Epithelial cell of prostate (primary cell): Measurements from ENCODE around the gene ANKRD33B.
"Not testable (repeated sequence)": the region's sequence is repeated elsewhere in the genome, so short reads cannot be mapped to it uniquely, and the experiment has no call there.

Source experiments
- DNase-seq: peaks from one replicate; pipeline ENCODE4 v3.0.0-alpha.2; 2011; ENCODE audit warnings: low read depth, low spot score
- H3K27ac ChIP-seq: fragments of 450-650 bp; 2 replicates; pipeline ENCODE4 v1.5.1; 2017; ENCODE audit warnings: mild to moderate bottlenecking

Gene ANKRD33B

DNA sequence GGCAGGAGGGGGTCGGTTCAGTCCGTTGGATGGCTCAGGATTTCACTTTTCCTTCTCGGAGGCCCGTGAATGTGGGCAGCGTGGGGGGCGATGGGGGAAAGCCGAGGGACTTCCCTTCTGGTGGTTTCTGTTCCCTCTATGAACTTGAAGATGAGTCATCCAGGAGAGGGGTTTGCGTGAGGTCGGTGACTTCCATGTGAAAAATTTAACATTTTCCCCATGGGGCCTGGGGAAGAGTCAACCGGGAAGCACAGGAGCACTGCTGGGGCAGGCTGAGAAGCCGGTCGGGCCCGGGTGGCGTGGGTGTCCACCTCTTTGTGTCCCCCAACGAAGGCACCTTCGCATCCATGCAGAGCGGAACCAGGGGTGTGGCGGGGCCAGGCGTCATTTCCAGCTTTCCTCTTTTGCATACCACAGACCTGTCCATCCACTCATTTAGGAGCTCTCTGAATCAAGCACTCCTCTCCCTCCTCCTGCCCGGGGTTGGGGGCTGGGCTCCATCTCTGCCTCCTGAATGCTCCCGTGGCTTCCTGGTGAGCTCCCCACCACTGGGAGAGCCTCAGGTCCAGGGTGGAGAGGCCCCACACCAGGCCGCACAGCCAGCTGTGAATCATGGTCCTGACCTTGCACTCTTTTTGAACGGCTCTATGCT is 68.4 kb downstream of the ANKRD33B start:
- no peak for DNase-seq

DNA sequence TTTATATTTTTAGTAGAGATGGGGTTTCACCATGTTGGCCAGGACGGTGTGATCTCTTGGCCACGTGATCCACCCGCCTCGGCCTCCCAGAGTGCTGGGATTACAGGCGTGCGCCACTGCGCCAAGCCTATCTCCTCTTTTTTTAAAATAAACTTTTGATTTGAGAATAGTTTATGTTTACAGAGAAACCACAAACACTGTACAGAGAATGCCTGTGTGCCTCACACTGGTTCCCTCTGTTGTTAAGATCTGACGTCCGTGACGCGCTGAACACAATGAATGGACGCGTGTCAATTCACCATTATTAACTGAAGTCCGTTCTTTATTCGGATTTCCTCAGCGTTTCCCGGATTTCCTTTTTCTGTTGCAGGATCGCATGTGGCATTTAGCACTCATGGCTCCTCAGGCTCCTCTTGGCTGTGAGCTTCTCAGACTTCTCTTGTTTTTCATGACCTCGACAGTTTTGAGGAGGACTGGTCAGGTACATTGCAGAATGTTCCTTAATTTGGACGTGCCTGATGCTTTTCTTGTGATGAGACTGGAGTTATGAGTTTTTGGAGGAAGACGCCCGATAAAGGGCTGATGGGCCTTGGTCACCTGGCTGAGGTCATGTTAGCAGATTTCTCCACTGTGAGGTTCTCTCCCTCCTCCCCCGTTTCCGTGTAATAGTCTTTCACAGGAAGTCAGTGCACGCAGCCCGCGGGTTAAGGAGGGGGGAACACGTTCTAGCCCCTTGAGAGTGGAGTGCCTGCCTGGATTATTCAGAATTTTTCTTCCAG is 69.6 kb downstream of the ANKRD33B start:
- no peak for DNase-seq
- no peak overlapping the region for H3K27ac ChIP-seq

More for the DNA sequence above, 68.4 kb downstream of the ANKRD33B start:
- no peak overlapping the region for H3K27ac ChIP-seq

DNA sequence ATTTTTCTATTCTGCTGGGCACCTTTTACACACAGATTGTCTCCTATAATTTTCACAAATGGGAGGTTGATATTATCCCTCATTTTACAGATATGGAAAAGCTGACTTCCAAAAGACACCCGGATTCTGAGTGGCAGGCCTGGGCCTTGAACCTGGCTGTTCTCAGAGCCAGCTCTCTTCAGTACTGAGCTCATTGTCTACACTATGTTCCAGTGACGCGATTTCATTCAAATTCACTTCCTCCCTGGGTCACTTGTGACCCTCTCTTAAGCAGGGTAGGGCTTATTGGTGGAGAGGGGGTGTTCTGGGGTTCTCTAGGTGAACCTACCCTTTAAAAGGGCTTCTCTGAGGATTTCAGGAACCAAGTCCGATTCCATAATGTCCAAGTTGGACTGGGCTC is 70.2 kb downstream of the ANKRD33B start:
- no peak for DNase-seq
- H3K27ac ChIP-seq: no peak overlapping the region

DNA sequence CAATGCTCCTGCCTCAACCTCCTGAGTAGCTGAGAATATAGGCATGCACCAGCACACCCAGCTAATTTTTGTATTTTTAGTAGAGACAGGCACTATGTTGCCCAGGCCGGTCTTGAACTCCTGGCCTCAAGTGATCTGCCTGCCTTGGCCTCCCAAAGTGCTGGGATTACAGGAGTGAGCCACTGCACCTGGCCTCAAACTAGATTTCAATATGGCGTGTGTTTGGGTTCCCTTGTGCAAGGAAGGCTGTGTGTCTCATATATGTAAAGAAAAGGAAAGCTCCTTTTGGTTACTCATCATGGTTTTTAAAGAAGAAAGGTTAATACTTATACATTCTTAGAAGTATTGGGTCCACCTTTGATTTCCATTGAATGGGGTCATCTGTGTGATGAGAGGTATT is 70.7 kb downstream of the ANKRD33B start:
- no peak for DNase-seq
- no peak overlapping the region for H3K27ac ChIP-seq

DNA sequence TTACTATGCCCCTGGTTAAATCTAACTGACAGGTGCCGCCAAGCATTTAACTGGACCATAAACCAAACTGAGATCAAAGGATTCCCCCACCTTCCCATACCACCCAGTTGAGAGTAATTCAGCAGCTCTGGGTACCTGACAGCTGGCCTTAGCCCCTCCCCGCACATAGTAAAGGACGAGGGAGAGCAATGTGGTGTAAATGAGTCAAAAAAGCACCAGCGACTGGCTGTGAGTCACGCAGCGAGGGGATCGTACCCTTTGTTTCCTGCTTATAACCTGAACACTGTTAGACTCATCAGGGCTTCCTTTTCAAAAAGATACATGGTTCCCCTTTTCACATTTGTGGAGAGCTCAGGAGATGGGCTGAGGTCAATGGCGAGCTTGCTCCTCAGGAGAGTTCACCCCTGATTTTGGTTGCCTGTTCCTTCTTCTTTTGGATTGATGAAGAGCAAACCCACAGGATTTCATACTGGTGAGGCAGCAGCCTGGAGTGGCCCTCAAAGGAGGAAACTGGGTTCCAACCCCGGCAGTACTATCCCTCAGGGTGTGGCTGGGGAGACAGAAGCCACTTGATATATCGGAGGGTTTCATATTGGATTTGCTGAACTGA is 71.5 kb downstream of the ANKRD33B start:
- peak; percentile 24 for DNase-seq
- H3K27ac ChIP-seq: peak overlapping the region; percentile 37

DNA sequence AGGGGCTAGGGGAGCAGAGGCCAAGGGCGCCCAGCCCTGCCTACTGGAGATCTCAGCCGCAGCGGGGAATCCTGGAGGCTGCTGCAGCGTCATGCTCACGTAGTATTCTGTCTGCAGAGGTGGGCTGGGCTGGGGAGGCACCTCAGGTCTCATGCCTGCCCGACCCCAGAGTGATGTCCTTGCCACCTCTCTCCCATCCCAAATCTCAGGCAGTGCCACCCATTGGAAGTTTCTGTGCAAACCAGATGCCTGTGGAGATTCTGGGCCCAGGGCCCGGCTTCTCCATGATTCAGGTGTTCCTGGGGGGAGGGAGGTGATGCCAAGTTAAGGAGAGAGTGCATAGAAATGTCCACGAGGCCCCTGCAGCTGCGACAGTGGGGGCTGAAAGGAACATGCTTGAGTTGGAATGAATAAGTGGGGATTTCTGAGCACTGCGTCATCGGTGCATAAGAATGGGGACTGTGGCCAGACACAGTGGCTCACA is 72.0 kb downstream of the ANKRD33B start:
- H3K27ac ChIP-seq: peak overlapping the region; percentile 37
- no peak for DNase-seq

DNA sequence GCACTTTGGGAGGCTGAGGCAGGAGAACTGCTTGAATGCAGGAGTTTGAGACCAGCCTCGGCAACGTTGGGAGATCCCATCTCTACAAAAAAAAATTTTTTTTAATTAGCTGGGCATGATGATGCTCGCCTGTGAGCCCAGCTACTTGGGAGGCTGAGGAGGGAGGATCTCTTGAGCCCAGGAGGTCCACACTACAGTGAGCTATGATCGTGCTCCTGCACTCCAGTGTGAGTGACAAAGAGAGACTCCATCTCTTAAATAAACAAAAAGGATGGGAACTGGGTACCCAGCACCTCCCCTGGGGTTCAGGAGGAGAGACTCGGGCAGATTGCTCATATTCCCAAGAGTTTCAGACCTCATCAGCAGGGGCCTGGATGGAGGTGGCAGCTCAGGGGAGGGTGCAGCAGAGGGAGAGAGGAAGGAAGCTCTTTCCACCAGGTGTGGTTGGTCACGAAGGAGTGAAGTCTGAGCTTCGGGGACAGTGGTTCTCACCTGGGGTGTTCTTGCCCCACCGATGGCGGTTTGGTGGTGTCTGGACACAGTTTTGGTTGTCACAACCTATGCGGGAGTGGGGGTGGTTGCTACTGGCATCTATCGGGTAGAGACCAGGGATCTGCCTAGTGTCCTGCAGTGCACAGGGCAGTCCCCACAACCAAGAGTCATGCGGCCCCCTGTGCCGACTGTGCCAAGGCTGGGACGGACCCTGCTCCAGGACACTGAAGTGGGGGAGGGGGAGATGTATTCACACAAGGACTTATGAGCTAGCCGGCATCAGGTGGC is 72.7 kb downstream of the ANKRD33B start:
- DNase-seq: no peak
- no peak overlapping the region for H3K27ac ChIP-seq

DNA sequence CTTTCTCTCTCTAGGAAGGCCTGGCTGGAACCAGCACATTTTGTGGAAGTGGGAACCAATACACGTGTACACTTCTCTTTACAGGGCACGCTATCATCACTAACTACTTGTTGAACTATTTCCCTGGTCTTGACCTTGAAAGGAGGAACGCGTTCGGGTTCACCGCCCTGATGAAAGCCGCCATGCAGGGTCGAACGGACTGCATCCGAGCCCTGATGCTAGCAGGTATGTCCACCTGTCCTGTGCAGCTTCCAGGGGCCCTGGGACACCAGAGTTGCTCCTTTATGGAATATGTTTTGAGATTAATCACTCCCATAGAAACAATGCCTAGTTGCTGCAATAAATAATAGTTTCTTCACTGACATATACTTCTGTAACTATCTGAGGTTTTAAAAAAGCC is 74.1 kb downstream of the ANKRD33B start:
- no peak overlapping the region for H3K27ac ChIP-seq
- DNase-seq: no peak

DNA sequence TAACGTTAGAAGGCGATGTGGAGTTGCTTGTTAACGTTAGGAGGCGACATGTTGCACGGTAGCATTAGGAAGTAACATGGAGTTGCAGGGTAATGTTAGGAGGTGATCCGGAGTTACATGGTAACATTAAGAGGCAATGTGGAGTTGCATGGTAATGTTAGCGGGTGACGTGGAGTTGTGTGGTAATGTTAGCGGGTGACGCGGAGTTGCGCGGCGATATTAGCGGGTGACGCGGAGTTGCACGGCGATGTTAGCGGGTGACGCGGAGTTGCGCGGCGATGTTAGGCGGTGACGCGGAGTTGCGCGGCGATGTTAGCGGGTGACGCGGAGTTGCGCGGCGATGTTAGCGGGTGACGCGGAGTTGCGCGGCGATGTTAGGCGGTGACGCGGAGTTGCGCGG is 74.9 kb downstream of the ANKRD33B start:
- not testable (repeated sequence) for H3K27ac ChIP-seq, DNase-seq

DNA sequence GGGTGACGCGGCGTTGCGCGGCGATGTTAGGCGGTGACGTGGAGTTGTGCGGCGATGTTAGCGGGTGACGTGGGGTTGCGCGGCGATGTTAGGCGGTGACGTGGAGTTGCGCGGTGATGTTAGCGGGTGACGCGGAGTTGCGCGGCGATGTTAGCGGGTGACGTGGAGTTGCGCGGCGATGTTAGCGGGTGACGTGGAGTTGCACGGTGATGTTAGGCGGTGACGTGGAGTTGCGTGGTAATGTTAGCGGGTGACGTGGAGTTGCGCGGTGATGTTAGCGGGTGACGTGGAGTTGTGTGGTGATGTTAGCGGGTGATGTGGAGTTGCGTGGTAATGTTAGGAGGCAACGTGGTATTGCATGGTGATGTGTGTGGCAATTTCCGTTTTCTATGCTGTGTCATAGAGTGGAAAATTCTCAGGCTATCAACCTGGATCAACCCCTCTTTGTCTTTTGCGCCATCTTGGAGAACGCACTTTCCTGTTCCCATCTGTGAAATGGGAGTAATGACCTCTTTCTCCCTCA is 76.0 kb downstream of the ANKRD33B start:
- no peak for DNase-seq
- no peak overlapping the region for H3K27ac ChIP-seq

DNA sequence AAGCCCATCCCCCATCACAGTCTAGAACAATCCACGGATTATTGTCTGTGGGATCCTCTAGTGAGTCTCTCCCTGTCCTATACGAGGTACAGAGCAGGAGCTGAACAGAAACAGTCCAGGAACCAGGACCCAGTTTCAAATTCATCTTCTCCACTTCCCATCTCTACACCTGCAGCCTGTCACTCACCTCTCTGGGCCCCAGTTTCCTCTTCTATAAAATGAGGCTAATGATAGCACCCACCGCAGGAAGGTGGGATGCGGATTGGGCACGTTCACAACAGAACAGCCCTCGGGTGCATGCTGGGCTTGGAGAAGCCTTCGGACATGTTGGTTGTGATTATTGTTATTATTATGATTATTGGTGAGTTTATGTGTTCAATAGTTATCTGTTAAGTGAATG is 78.5 kb downstream of the ANKRD33B start:
- DNase-seq: no peak
- no peak overlapping the region for H3K27ac ChIP-seq

DNA sequence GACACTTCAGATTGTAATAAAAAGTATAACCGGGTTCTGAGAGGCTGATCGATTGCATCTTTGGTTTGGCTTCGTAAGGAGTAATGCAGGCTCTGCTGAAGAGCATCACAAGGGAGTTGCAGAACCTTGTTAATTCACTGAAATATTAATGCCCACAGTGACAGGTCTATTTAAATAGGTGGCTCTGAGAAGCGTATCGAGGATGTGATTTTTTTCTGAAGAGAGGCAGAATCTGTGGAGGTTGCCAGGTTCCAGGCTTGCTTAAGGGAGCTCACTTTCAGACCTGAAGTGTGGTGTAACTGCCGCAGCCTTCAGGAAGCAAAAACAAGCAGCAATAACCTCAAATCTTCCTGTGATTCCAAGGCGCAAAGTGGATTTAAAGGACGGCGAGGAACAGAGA is 80.3 kb downstream of the ANKRD33B start:
- no peak for DNase-seq
- no peak overlapping the region for H3K27ac ChIP-seq

DNA sequence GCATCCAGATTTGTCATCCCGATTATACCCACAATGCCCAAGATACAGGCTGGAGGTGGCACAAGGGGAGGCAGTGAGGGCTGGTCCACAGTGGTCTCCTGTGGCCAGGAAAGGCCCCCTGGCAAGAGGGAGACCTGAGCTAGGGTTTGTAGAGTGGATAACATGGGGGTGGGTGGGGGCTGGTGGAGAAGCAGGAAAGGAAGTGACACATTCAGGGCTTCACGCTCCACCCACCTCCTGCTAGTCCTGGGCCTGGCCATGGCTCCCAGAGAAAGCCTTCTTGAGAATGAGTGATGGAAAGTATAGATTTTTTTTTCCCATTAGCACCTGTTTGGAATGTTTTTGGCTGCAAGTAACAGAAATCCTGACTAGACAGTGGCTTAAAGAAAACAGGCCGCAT is 81.3 kb downstream of the ANKRD33B start:
- no peak for DNase-seq
- no peak overlapping the region for H3K27ac ChIP-seq

DNA sequence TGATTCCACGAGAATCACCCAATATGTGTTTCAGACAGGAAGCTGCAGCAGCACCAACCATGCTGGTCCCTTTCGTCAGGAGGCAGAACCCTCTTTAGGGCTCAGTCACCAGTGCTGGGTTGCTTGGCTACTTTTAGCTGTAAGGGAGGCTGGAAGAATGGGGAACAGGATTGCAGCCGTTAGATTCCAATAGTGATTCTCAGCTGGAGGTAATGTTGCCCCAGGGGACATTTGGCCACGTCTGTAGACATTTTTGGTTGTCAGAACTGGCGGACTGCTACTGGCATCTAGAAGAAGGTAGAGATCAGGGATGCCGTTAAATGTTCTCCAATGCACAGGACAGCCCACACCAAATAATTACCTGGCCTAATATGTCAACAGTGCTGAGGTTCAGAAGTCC is 81.8 kb downstream of the ANKRD33B start:
- no peak overlapping the region for H3K27ac ChIP-seq
- DNase-seq: no peak

DNA sequence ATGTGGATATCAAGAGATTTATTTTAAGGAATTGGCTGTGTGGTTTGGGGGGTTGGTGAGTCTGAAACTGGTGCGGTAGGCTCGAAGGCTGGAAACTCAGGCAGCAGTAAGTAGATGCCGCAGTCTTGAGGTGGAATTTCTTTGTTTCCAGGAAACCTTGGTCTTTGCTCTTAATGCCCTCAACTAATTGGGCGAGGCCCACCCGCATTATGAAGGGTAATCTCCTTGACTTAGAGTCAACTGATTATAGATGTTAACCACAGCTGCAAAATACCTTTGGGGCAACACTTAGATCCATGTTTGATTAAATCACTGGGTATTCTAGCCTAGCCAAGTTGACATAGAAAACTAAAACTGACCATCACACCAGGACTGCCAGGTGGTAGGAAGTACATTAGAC is 83.8 kb downstream of the ANKRD33B start:
- no peak overlapping the region for H3K27ac ChIP-seq
- no peak for DNase-seq

DNA sequence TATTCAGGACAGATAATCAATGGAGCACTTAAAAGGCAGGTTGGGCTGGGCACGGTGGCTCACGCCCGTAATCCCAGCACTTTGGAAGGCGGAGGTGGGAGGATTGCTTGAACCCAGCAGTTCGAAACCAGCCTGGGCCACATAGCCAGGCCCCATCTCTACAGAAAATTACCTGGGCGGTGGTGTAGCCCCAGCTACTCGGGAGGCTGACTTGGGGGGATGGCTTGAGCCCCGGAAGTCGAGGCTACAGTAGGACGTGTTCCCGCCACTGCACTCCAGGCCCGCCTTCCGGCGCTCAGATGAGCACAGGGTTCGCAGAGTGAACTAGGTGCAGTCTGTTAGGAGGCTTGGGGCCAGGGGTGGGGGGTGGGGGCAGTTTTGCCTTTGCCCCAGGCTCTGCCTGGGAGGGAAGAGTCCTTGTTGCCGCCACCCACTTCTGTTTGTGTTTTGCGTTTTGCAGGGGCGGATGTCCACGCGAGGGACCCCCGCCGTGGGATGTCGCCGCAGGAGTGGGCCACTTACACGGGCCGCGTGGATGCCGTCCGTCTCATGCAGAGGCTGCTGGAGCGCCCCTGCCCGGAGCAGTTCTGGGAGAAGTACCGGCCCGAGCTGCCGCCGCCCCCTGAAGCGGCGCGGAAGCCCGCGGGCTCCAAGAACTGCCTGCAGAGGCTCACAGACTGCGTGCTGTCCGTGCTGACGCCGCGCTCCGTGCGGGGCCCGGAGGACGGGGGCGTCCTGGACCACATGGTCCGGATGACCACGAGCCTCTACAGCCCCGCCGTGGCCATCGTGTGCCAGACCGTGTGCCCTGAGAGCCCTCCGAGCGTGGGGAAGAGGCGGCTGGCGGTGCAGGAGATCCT is 85.2 kb downstream of the ANKRD33B start:
- DNase-seq: no peak
- H3K27ac ChIP-seq: no peak overlapping the region

DNA sequence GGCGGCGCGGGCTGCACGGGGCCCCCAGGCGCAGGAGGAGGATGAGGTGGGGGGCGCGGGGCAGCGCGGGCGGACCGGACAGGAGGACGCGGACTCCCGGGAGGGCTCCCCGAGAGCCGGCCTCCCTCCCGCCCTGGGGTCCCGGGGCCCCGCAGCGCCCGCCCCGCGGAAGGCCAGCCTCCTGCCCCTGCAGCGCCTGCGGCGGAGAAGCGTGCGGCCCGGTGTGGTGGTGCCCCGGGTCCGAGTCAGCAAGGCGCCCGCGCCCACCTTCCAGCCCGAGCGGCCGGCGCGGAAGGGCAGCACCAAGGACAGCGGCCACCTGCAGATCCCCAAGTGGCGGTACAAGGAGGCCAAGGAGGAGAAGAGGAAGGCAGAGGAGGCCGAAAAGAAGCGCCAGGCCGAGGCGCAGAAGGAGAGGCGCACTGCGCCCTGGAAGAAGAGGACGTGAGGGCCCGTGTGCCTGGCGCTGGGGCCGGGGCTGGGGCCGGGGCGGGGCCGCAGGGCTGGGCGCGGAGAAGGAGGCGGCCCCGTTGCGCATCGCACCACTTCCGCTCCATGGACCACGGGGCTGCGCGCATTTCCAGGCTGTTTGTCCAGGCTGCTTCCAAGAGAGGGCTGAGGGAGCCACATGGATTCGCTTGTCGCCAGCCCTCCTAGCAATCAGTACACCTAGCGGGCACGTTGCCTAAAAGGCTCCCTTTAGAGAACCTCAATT is 86.0 kb downstream of the ANKRD33B start:
- no peak overlapping the region for H3K27ac ChIP-seq
- DNase-seq: no peak

DNA sequence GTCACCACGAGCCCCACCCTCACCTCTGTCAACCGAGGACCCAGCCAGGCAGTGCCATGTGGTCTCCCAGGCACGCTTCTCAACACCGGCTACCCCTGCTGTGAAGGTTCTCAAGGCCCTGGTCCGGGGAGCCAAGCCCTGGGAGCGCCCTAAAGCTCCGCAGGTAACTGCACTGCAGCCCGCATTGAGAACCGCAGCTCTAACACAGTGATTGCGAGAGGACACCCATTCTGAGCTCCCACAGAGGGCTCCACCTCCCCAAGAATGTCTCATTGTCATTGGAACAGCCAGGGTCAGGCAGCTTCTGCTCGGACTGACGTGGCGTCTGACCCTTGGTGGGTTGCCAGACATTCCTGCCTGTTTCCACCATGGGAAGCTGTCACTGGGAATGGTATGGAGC is 88.3 kb downstream of the ANKRD33B start:
- DNase-seq: no peak
- no peak overlapping the region for H3K27ac ChIP-seq

DNA sequence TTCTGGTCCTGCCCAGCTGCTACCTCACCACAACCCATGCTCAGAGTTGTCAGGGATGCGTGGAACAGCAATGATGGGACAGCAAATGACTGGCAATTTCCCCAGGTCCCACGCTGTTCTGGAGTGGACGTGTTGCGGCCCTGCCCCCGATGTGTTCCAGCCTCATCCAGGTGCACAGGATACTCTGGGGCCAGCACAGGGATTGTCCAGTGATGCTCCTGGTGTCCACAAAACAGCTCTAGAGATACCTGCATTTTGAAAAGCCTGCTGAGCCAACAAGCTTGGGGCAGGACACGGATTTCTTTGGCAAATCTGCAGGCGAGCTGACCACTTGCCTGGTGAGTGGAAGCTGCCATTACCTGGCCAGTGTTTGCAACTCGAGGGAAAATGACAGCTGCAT is 88.7 kb downstream of the ANKRD33B start:
- H3K27ac ChIP-seq: no peak overlapping the region
- DNase-seq: no peak
